Astrocyte of the spinal cord (primary cell): Measurements from ENCODE around the gene GOLGA7B.

Experiments used
- DNase-seq: peaks from one replicate; pipeline ENCODE4 v3.0.0; 2011; ENCODE audit warnings: low read depth, low spot score
- H3K4me3 ChIP-seq: 2 replicates; pipeline ENCODE4 v1.5.1; 2011; ENCODE audit warnings: low read depth, mild to moderate bottlenecking, low read length, moderate library complexity
- CTCF ChIP-seq: IDR thresholded peaks from 2 replicates; pipeline ENCODE4 v1.5.1; 2012; ENCODE audit warnings: low read depth, mild to moderate bottlenecking, low read length, inconsistent platforms
- in situ Hi-C: cut with HindIII; loops from 2 replicates; pipeline ENCODE4 v1.10.0; 2017; ENCODE audit warnings: low sequenced_read_pairs

The GOLGA7B gene

DNA sequence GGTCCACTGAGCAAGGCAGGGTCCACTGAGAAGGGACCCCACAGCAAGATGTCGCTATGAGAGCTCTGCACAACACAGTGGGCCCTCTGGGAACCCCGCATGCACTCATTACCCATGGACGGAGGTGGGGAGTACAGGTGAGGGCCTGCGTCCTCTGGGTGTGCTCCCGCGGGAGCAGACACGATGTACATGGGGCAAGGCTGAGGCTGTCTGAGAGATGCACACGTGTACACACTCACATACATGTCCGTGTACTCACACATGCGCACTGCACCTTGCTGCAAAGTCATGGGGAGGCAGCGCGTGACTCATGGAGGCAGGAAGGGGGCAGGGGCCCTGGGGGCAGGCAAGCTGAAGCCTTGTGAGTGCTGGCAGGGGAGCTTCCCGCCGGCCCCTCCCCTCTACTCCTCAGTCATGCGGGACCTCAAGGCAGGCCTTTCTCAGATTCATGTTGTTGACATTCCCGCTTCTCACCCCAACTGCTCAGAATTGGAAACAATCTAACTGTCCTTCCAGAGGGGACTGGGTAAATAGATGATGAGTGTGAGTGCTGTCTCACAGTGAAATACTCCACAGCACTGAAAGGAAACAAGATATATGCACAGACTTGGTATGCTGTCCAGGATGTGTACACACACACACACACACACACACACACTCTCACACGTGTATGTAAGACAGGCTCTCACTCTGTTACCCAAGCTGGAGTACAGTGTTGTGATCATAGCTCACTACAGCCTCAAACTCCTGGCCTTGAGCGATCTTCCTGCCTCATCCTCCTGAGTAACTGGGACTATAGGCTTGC lies 40.0 kb downstream of the GOLGA7B start:
- no peak overlapping the region for H3K4me3 ChIP-seq
- peak; percentile 61 for DNase-seq
- in situ Hi-C loops: no loop called here
- no peak for TF ChIP-seq CTCF

DNA sequence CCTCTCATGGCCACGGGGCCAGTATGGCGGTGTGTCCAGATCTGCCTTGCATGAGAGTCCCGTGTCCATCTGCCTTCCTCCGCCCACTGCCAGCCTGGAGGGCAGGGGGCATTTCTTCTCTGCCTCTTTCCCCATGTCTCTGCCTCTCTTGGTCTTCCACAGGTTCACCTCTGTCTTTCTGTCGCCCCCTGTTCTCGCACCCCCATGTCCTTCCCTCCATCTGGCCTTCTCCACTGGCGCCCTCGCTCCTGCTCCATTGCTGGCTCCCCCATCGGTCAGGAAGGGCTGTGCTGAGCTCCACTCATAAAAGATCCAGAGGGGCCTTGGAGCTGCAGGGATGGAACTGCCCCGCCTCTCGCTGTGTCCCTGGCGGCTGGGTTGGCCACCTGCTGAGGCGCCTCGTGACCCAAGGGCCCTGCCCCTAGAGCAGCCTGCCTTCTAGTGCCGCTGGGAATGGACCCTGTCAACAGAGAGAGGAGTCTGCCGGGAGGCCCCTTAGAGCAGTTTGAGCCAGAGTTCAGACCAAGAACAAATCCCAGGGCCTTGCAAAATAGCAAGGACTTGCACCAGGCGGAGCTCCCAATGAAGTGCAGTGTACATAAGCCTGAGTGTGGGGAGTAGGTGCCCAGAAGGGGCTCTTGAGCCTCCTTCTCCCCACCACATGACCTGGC lies 42.0 kb downstream of the GOLGA7B start:
- no peak overlapping the region for H3K4me3 ChIP-seq
- DNase-seq: no peak
- TF ChIP-seq CTCF: no peak
- in situ Hi-C loops: no loop called here

DNA sequence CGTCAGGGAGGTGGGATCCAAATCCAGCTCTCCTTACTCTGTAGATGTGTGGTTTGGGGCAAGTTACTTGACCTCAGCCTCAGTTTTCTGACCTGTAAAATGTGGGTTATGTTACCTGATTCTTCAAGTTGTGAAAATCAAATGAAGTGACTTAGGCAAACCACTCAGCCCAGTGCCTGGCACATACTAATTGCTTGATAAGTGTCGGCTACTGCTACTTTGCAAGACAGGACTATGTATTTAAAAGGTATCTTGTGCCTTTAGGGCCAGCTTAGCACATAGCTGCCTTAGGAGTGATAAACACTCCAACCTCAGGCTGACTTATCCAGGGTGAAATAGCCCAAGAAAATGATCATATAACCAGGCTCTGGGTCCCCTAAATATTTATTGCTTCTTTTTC lies 42.9 kb downstream of the GOLGA7B start:
- in situ Hi-C loops: no loop called here
- H3K4me3 ChIP-seq: no peak overlapping the region
- TF ChIP-seq CTCF: no peak
- no peak for DNase-seq

GRCh38 chr10:97892939-97893338 lies 43.3 kb downstream of the GOLGA7B start:
- H3K4me3 ChIP-seq: no peak overlapping the region
- in situ Hi-C loops: no loop called here
- no peak for TF ChIP-seq CTCF
- no peak for DNase-seq

- TF ChIP-seq CTCF: no peak
- in situ Hi-C loops: no loop called here
- no peak for DNase-seq
- H3K4me3 ChIP-seq: no peak overlapping the region
These were observed 44.4 kb downstream of the GOLGA7B start for GRCh38 chr10:97894092-97894491.

GRCh38 chr10:97895084-97895483 lies 45.4 kb downstream of the GOLGA7B start:
- in situ Hi-C loops: no loop called here
- DNase-seq: no peak
- no peak for TF ChIP-seq CTCF
- H3K4me3 ChIP-seq: no peak overlapping the region
